Activated naive CD4-positive, alpha-beta T cell treated with anti-CD3 and anti-CD28 coated beads, Interleukin-2, amount 50 U/mL, for 72 hours (primary cell): ENCODE results near the gene GGT6. TPM values are rescaled to one million over a fixed set of nuclear protein-coding genes. Genes with fewer than 3 reads are reported as not detected.
A peak's percentile ranks its signal among the peaks of the same experiment; 100 is the strongest.
"Not testable (repeated sequence)": the region's sequence is repeated elsewhere in the genome, so short reads cannot be mapped to it uniquely, and the experiment has no call there.

ENCODE experiments used
- ATAC-seq, 2 donors: fragments of 150-1000 bp; cut with Tn5 transposase; 2 replicates each; pipeline ENCODE4 v1.10.0; 2021; ENCODE audit warnings: mild to moderate bottlenecking in 2 of 2, moderate library complexity in 2 of 2
- DNase-seq, 2 donors: peaks; one replicate each; pipeline ENCODE4 v3.0.0; 2021 to 2022; ENCODE audit warnings: low spot score in 2 of 2
- H3K27ac Mint-ChIP-seq, 2 donors: one replicate each; pipeline ENCODE4 v1.8.0; 2022; ENCODE audit warnings: mild to moderate bottlenecking in 2 of 2, mixed read lengths in 2 of 2
- H3K36me3 Mint-ChIP-seq, 2 donors: one replicate each; pipeline ENCODE4 v1.8.0; 2022; ENCODE audit warnings: mixed read lengths in 2 of 2
- H3K9me3 Mint-ChIP-seq, 2 donors: one replicate each; pipeline ENCODE4 v1.8.0; 2022; ENCODE audit warnings: mixed read lengths in 2 of 2
- total RNA-seq, 2 donors: library from RNA; stranded (reverse); gene quantifications; one replicate each; pipeline ENCODE4 v1.2.3, GENCODE V29; 2022

Gene GGT6
- total RNA-seq, 2 donors from 2014 or later: not detected

DNA sequence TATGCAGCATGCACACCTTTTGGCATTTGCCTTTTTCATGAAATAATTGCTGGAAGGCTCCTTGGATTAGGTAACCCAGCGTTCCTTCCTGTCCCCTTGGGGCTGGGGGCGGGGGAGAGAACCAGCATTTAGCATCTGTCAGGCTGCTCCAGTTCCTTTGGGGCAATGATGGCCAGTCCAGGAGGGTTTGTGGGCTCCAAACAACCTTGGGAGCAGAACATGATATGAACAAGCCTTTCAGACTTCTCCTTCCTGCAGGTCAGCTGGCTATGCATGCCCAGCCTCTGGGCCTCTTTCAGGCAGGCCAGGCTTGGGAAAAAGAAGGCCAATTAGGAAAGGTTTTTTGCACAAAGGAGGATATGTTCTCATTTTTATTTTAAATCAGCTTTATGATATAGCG lies 22.8 kb upstream of the GGT6 start:
- ATAC-seq: no peak
- DNase-seq: no peak
- Mint-ChIP-seq H3K36me3 (no peaks in the 10 kb centered on the region), H3K9me3 (no peaks in the 10 kb centered on the region), H3K27ac (no peak overlapping the region)

GRCh38 chr17:4582691-4583090 lies 22.3 kb upstream of the GGT6 start:
- DNase-seq: no peak
- ATAC-seq: no peak
- no peaks in the 10 kb centered on the region for H3K9me3 Mint-ChIP-seq

DNA sequence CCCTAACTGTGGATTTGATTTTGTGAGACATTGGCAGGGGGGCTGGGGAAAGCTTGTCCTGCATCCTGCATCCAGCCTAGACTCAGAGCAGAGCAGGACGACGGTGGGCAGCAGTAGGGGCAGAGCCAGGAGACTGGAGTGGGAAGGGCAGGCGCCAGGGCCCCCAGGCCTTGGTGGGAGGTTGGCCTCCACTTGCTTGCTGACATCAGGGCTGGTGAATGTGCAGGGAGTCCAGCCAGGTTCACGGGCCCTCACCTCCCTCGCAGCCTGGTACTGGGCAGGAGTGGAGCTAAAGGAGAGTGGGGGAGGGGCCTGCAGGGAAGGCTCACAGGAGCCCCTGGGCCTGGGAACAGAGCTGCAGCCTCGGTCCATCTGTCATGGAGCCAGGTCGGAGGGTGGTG lies 21.7 kb upstream of the GGT6 start:
- ATAC-seq (no peak), DNase-seq (no peak)
- Mint-ChIP-seq H3K36me3 (no peaks in the 10 kb centered on the region), H3K27ac (no peak overlapping the region), H3K9me3 (no peaks in the 10 kb centered on the region)

More at GRCh38 chr17:4582691-4583090, 22.3 kb upstream of the GGT6 start:
- Mint-ChIP-seq H3K27ac (no peak overlapping the region), H3K36me3 (no peaks in the 10 kb centered on the region)

- Mint-ChIP-seq H3K9me3 (no peaks in the 10 kb centered on the region), H3K36me3 (no peaks in the 10 kb centered on the region), H3K27ac (no peak overlapping the region)
- ATAC-seq: peak in 1 of 2 donors; percentile 38
- DNase-seq: no peak
Observed at GRCh38 chr17:4580291-4580690, 19.9 kb upstream of the GGT6 start.

DNA sequence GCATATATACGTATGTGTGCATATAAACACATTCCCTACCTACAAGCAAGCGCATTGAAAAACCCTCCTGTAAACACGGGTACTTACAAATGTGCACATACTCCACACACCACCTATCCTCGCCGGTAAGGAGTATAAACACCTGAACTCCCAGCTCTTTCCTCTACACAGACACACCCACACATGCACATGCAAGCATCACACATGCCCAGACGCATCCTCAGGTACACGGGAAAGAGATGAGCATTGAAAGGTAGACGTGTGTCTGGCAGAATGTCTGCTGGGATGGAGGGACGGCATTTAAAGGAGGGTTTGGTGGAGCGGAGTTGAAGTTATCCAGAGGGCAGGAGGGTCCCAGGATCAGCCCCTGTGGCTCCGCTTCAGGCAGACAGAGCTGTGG lies 19.3 kb upstream of the GGT6 start:
- Mint-ChIP-seq H3K9me3 (no peaks in the 10 kb centered on the region), H3K36me3 (no peaks in the 10 kb centered on the region), H3K27ac (no peak overlapping the region)
- DNase-seq (no peak), ATAC-seq (no peak)

- DNase-seq, H3K9me3 Mint-ChIP-seq, H3K27ac Mint-ChIP-seq, ATAC-seq, H3K36me3 Mint-ChIP-seq: not testable (repeated sequence)
Observed at GRCh38 chr17:4578349-4578748, 18.0 kb upstream of the GGT6 start.

GRCh38 chr17:4577386-4577993 lies 17.1 kb upstream of the GGT6 start:
- ATAC-seq: no peak
- H3K9me3 Mint-ChIP-seq: no peaks in the 10 kb centered on the region

GRCh38 chr17:4576729-4577322 lies 16.4 kb upstream of the GGT6 start:
- H3K36me3 Mint-ChIP-seq: no peaks in the 10 kb centered on the region
- H3K27ac Mint-ChIP-seq: no peak overlapping the region
- no peak for ATAC-seq
- no peak for DNase-seq
- no peaks in the 10 kb centered on the region for H3K9me3 Mint-ChIP-seq

More at GRCh38 chr17:4577386-4577993, 17.1 kb upstream of the GGT6 start:
- DNase-seq: no peak
- Mint-ChIP-seq H3K27ac (no peak overlapping the region), H3K36me3 (no peaks in the 10 kb centered on the region)

DNA sequence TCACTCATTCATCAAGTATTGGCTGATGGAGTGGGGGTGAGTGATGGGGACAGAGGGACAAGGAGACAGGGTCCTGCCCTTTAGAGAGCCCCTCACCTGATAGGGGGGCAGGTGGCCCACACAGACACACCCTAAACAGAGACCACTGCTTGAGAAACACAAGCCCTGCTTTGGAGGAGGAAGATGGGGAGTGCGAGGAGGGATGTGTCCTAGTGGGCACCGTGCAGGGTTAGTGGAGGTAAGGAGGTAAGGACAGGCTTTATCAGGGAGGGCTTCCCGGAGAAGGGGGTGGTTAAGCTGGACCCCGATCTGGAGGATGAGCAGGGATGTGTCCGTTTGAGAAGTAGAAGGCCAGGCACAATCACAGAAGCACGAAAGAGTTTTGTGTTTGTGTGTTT lies 15.8 kb upstream of the GGT6 start:
- Mint-ChIP-seq H3K27ac (peak overlapping the region in 1 of 2 donors; percentile 19), H3K36me3 (no peaks in the 10 kb centered on the region), H3K9me3 (no peaks in the 10 kb centered on the region)
- no peak for ATAC-seq
- no peak for DNase-seq

DNA sequence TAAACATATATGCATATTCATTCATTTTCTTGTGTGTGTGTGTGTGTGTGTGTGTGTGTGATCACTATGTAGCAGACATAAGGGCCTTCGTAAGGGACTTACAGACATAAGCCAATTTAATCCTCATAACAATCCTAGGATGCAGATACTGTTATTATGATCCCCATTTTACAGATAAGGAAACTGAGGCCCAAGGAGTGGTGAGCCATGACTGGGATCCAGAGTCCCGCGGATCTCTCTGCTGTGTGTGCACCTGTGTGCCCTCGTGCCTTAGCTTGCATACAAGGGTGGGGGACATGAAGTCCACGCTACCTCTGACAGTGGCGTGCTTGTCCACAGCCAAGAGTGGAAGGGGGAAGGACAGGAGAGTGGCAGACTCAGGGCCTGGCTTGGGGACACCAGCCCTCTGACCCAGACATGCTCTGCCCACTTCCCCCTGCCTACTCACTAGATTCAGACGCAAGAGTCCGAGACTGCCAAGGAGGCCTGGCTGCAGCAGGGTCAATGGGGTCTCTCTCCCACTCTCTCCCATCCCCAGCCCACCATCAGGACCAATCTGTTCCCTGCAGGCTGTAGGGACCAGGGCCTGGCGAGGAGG lies 14.2 kb upstream of the GGT6 start:
- ATAC-seq (no peak), DNase-seq (no peak)
- Mint-ChIP-seq H3K36me3 (no peaks in the 10 kb centered on the region), H3K9me3 (no peaks in the 10 kb centered on the region), H3K27ac (no peak overlapping the region)

GRCh38 chr17:4573669-4574068 lies 13.3 kb upstream of the GGT6 start:
- Mint-ChIP-seq H3K27ac (peak overlapping the region in 1 of 2 donors; percentile 20), H3K36me3 (no peaks in the 10 kb centered on the region), H3K9me3 (no peaks in the 10 kb centered on the region)
- ATAC-seq (peak; percentile 95 to 100), DNase-seq (peak; percentile 57 to 83)

GRCh38 chr17:4573115-4573514 lies 12.7 kb upstream of the GGT6 start:
- ATAC-seq (no peak), DNase-seq (no peak)
- Mint-ChIP-seq H3K36me3 (no peaks in the 10 kb centered on the region), H3K27ac (peak overlapping the region; percentile 20 to 65), H3K9me3 (no peaks in the 10 kb centered on the region)

DNA sequence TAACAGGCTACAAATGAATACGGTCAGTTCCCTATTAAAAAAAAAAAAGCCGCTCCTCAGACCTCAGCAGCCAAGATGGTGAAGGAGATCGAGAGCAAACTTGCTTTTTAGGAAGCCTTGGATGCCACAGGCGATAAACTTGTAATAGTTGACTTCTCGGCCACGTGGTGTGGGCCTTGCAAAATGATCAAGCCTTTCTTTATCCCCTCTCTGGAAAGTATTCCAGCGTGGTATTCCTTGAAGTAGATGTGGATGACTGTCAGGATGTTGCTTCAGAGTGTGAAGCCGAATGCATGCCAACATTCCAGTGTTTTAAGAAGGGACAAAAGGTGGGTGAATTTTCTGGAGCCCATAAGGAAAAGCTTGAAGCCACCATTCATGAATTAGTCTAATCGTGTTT lies 11.8 kb upstream of the GGT6 start:
- Mint-ChIP-seq H3K9me3 (no peaks in the 10 kb centered on the region), H3K27ac (no peak overlapping the region), H3K36me3 (no peaks in the 10 kb centered on the region)
- no peak for ATAC-seq
- DNase-seq: no peak

DNA sequence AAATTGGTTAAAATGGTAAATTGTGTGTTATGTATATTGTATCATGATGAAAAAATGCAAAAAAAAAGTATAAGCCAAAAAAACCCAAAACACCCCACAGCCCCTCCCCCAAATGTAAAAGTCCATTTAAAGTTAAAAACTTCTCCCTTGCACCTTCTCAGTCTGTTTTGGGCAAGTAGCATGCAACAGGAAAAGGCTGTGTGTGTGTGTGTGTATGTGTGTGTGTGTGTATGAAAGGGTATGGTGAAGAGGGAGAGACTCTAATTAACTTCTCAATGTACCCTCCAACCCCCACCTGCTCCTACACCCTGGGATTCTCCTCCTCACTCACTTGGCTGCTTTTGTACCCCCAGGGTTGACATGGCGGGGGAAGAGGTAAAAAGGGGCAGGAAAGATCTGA lies 9.2 kb upstream of the GGT6 start:
- no peaks in the 10 kb centered on the region for H3K9me3 Mint-ChIP-seq
- DNase-seq (no peak), ATAC-seq (no peak)
- no peak overlapping the region for H3K27ac Mint-ChIP-seq
- no peaks in the 10 kb centered on the region for H3K36me3 Mint-ChIP-seq

DNA sequence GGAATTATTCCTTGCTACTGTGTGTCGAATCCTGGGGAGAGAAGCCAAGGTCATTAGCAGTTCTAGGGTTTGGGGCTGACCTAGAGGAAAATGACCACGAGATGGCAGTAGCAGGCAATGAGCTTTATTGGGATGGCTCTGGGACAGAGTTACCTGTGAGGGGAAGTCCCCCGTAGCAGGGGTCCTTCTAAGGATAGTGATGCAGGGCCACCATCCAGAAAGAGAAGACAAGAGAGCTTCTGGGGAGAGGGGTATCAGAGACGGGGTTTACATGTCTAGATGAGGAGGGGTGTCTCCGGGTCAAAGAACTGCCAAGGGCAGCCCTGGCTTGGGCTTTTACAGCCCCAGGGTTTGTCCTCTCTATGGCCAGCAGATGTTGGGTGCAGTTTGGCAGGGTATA lies 6.4 kb upstream of the GGT6 start:
- Mint-ChIP-seq H3K27ac (no peak overlapping the region), H3K36me3 (no peaks in the 10 kb centered on the region), H3K9me3 (no peaks in the 10 kb centered on the region)
- ATAC-seq (peak; percentile 27 to 39), DNase-seq (peak in 1 of 2 donors; percentile 68)

- ATAC-seq (peak; percentile 54 to 56), DNase-seq (peak in 1 of 2 donors; percentile 58)
- Mint-ChIP-seq H3K9me3 (no peaks in the 10 kb centered on the region), H3K27ac (no peak overlapping the region), H3K36me3 (no peaks in the 10 kb centered on the region)
Observed at GRCh38 chr17:4565209-4566141, 5.1 kb upstream of the GGT6 start.
